Measurements from ENCODE around the gene CDR2L.
A peak's percentile ranks its signal among the peaks of the same experiment; 100 is the strongest.
"Not testable (repeated sequence)": the region's sequence is repeated elsewhere in the genome, so short reads cannot be mapped to it uniquely, and the experiment has no call there.

Gene CDR2L

GRCh38 chr17:74987909-74988711 lies 678 bp downstream of the CDR2L start:
- peak; percentile 24 to 62 for DNase-seq (ENCODE audit: low spot score in 2 of 2)
- Mint-ChIP-seq H3K27ac (no peak overlapping the region), H3K4me1 (peaks cover 5% of the 10 kb centered on the region), H3K4me3 (peak overlapping the region; percentile 77), H3K36me3 (peaks cover 5% of the 10 kb centered on the region), H3K9me3 (no peaks in the 10 kb centered on the region)
- peak; percentile 72 for ATAC-seq

- DNase-seq (ENCODE audit: low spot score in 2 of 2) (no peak), ATAC-seq (no peak)
- Mint-ChIP-seq H3K9me3 (no peaks in the 10 kb centered on the region), H3K27ac (no peak overlapping the region), H3K4me3 (no peak overlapping the region), H3K36me3 (peaks cover 5% of the 10 kb centered on the region), H3K4me1 (peaks cover 5% of the 10 kb centered on the region)
These were observed 3.2 kb downstream of the CDR2L start for GRCh38 chr17:74990581-74991105.

- no peak overlapping the region for H3K4me3 Mint-ChIP-seq
- H3K36me3 Mint-ChIP-seq: peaks cover 2% of the 10 kb centered on the region
- ATAC-seq: no peak
- no peak for DNase-seq (ENCODE audit: low spot score in 2 of 2)
- no peaks in the 10 kb centered on the region for H3K9me3 Mint-ChIP-seq
- peaks cover 5% of the 10 kb centered on the region for H3K4me1 Mint-ChIP-seq
- H3K27ac Mint-ChIP-seq: no peak overlapping the region
These were observed 4.8 kb downstream of the CDR2L start for GRCh38 chr17:74992223-74992622.

DNA sequence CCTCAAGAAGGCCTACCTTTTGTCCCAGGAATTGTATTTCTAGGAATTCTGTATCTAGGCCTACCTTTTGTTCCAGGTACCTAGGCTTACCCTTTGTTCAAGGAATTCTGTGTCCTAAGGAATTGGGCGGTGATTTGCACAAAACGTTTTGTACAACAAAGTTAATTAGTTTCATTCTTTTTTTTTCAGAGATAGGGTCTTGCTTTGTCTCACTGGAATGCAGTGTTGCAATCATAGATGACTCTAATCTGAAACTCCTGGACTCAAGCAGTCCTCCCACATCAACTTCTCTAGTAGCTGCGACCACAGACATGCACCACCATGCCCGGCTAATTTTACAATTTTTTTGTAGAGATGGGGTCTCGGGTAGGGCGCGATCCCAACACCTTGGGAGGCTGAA lies 7.0 kb downstream of the CDR2L start:
- Mint-ChIP-seq H3K9me3 (no peaks in the 10 kb centered on the region), H3K36me3 (no peaks in the 10 kb centered on the region), H3K4me3 (no peak overlapping the region), H3K27ac (no peak overlapping the region), H3K4me1 (peaks cover 5% of the 10 kb centered on the region)
- no peak for ATAC-seq
- no peak for DNase-seq (ENCODE audit: low spot score in 2 of 2)

DNA sequence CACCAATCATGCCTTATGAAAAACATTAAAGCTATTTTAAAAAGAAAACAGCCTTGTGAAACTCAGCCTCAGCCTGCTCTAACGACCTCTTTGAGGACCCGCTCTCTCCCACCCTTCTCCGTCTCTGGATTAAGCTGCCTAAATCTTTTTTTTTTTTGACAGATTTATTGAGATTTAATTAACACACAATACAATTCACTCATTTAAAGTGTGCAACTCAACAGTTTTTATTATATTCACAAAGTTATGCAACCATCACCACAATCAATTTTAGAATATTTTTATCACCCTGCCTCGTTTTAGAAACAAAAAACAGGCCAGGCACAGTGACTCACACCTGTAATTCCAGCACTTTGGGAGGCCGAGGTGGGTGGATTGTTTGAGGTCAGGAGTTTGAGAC lies 8.4 kb downstream of the CDR2L start:
- no peak overlapping the region for H3K4me3 Mint-ChIP-seq
- no peak for DNase-seq (ENCODE audit: low spot score in 2 of 2)
- no peaks in the 10 kb centered on the region for H3K9me3 Mint-ChIP-seq
- H3K36me3 Mint-ChIP-seq: no peaks in the 10 kb centered on the region
- no peak overlapping the region for H3K27ac Mint-ChIP-seq
- peaks cover 5% of the 10 kb centered on the region for H3K4me1 Mint-ChIP-seq
- ATAC-seq: no peak

- DNase-seq (ENCODE audit: low spot score in 2 of 2): no peak
- no peaks in the 10 kb centered on the region for H3K9me3 Mint-ChIP-seq
- ATAC-seq: peak; percentile 24
- no peak overlapping the region for H3K27ac Mint-ChIP-seq
- H3K4me1 Mint-ChIP-seq: no peaks in the 10 kb centered on the region
- no peaks in the 10 kb centered on the region for H3K36me3 Mint-ChIP-seq
- no peak overlapping the region for H3K4me3 Mint-ChIP-seq
These were observed 11.4 kb downstream of the CDR2L start for GRCh38 chr17:74998783-74999182.

DNA sequence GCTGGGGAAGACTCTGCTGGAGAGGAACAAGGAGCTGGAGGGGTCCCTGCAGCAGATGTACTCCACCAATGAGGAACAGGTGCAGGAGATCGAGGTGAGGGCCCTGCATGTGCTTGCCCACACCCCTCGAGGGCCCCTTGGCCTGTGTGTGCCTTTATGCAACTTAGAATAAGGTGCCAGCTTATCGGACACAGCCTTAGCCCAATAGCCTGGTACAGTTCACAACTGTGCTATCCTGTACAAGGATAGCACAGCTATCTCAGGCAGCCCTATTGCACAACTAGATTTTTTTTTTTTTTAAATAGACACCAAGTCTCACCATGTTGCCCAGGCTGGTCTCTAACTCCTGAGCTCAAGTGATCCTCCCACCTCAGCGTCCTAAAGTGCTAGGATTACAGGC lies 12.1 kb downstream of the CDR2L start:
- Mint-ChIP-seq H3K27ac (no peak overlapping the region), H3K4me3 (no peak overlapping the region), H3K4me1 (no peaks in the 10 kb centered on the region), H3K36me3 (no peaks in the 10 kb centered on the region), H3K9me3 (no peaks in the 10 kb centered on the region)
- ATAC-seq (no peak), DNase-seq (ENCODE audit: low spot score in 2 of 2) (no peak)

DNA sequence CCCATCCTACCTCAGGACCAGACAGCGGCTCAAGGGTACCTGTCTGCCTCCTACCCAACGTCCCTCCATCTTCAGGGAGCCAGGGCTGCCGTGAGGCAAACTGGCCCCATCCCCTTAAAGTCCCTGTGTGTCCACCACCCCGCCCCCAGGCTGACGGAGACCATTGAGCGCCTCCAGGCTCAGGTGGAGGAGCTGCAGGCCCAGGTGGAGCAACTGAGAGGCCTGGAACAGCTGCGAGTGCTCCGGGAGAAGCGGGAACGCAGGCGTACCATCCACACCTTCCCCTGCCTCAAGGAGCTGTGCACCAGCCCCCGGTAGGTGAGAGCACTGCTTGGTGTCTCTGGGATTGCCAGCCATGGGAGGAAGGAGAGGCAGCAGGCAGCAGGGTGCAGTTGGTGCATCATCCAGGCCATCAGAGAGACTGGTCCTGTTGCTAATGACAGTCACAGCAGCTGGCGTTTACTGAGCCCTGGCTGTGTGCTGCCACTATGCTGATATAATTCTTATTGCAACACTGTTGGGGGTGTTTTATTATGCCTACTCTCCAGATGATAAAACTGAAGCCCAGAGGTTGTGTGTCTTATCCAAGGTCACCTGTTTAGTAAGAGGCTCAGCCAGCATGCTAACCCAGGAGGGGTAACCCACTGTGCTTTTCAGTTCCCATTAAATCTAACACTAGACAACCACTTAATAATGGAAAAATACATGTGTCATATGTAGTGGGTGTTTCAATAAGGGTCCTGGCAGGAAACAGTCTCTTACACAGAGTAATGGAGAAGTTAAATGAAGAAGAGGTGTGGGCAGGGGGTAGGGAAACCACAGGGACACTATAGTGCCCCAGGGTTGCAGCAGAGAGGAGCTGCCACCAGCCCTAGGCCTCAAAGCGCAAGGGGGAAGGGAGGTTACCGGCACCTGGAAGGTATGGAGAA lies 14.7 kb downstream of the CDR2L start:
- no peaks in the 10 kb centered on the region for H3K9me3 Mint-ChIP-seq
- no peak overlapping the region for H3K4me3 Mint-ChIP-seq
- ATAC-seq: no peak
- no peaks in the 10 kb centered on the region for H3K36me3 Mint-ChIP-seq
- H3K27ac Mint-ChIP-seq: no peak overlapping the region
- DNase-seq (ENCODE audit: low spot score in 2 of 2): no peak
- H3K4me1 Mint-ChIP-seq: no peaks in the 10 kb centered on the region

GRCh38 chr17:75003070-75003956 lies 15.9 kb downstream of the CDR2L start:
- H3K36me3 Mint-ChIP-seq: no peaks in the 10 kb centered on the region
- DNase-seq (ENCODE audit: low spot score in 2 of 2): no peak
- no peak overlapping the region for H3K27ac Mint-ChIP-seq
- H3K9me3 Mint-ChIP-seq: no peaks in the 10 kb centered on the region
- no peak overlapping the region for H3K4me3 Mint-ChIP-seq
- no peaks in the 10 kb centered on the region for H3K4me1 Mint-ChIP-seq
- no peak for ATAC-seq

- H3K9me3 Mint-ChIP-seq: no peaks in the 10 kb centered on the region
- no peaks in the 10 kb centered on the region for H3K36me3 Mint-ChIP-seq
- no peaks in the 10 kb centered on the region for H3K4me1 Mint-ChIP-seq
- H3K4me3 Mint-ChIP-seq: no peak overlapping the region
- ATAC-seq (no peak), DNase-seq (ENCODE audit: low spot score in 2 of 2) (no peak)
- no peak overlapping the region for H3K27ac Mint-ChIP-seq
These were observed 16.5 kb downstream of the CDR2L start for GRCh38 chr17:75003957-75004355.

- no peaks in the 10 kb centered on the region for H3K4me1 Mint-ChIP-seq
- DNase-seq (ENCODE audit: low spot score in 2 of 2) (no peak), ATAC-seq (no peak)
- no peak overlapping the region for H3K27ac Mint-ChIP-seq
- no peak overlapping the region for H3K4me3 Mint-ChIP-seq
- no peaks in the 10 kb centered on the region for H3K36me3 Mint-ChIP-seq
- no peaks in the 10 kb centered on the region for H3K9me3 Mint-ChIP-seq
These were observed 16.9 kb downstream of the CDR2L start for GRCh38 chr17:75004371-75004770.

GRCh38 chr17:75005291-75005690 lies 17.9 kb downstream of the CDR2L start:
- H3K36me3 Mint-ChIP-seq: no peaks in the 10 kb centered on the region
- no peak overlapping the region for H3K27ac Mint-ChIP-seq
- no peak overlapping the region for H3K4me3 Mint-ChIP-seq
- no peak for ATAC-seq
- H3K4me1 Mint-ChIP-seq: no peaks in the 10 kb centered on the region
- no peak for DNase-seq (ENCODE audit: low spot score in 2 of 2)
- H3K9me3 Mint-ChIP-seq: no peaks in the 10 kb centered on the region

DNA sequence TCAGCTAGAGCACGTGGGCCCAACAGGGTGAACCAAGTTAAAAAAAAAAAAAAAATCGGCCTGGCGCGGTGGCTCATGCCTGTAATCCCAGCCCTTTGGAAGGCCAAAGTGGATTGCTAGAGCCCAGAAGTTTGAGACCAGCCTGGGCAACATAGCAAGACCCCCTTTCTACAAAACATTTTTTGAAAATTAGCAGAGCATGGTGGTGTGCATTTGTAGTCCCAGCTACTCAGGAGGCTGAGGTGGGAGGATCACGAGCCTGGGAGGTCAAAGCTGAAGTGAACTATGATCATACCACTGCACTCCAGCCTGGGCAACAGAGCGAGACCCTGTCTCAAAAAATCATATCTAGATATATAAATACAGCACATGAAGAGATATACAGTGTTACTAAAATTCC lies 18.7 kb downstream of the CDR2L start:
- not testable (repeated sequence) for DNase-seq (ENCODE audit: low spot score in 2 of 2); H3K9me3 Mint-ChIP-seq; ATAC-seq; H3K4me3 Mint-ChIP-seq; H3K27ac Mint-ChIP-seq; H3K4me1 Mint-ChIP-seq; H3K36me3 Mint-ChIP-seq

DNA sequence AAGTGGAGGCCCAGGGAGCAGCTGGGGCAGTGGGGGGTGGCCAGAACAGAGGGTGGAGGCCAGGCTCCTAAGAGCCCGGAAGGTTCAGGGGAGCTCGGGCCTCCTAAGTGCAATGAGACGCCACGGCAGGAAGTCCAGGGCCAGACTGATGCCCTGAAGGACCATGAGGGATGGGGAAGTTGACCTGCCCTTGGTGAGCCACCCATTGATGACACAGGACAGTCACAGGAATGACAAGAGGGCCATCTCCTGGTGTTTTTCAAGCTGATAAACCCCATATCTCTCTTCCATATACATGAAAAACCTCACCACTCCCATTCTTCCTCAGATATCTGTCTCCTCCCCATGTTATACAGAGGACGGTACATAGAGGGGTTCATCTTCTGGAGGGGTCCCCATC lies 19.2 kb downstream of the CDR2L start:
- ATAC-seq: no peak
- H3K27ac Mint-ChIP-seq: no peak overlapping the region
- H3K4me1 Mint-ChIP-seq: peaks cover under 1% of the 10 kb centered on the region
- H3K4me3 Mint-ChIP-seq: no peak overlapping the region
- no peaks in the 10 kb centered on the region for H3K9me3 Mint-ChIP-seq
- H3K36me3 Mint-ChIP-seq: no peaks in the 10 kb centered on the region
- DNase-seq (ENCODE audit: low spot score in 2 of 2): no peak

DNA sequence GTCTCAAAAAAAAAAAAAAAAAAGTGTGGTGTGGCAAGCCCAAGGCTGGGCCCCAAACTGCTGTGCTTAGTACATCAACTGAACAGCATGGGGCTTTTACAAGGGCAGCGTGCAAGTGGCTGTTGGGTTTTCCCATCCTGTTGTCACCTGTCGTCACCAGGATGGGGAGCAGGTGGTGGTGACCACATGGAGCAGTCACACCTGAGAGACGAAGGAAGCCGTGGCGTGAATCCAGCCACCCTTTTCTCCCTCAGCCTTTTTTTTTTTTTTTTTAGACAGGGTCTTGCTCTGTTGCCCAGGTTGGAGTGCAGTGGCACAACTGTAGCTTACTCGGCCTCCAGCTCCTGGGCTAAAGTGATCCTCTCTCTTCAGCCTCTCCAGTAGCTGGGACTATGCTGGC lies 20.9 kb downstream of the CDR2L start:
- Mint-ChIP-seq H3K36me3 (peaks cover 6% of the 10 kb centered on the region), H3K9me3 (no peaks in the 10 kb centered on the region), H3K27ac (no peak overlapping the region), H3K4me3 (no peak overlapping the region), H3K4me1 (peaks cover 11% of the 10 kb centered on the region)
- no peak for DNase-seq (ENCODE audit: low spot score in 2 of 2)
- ATAC-seq: no peak

Data from stimulated activated effector memory CD8-positive, alpha-beta T cell treated with anti-CD3 and anti-CD28 coated beads, Interleukin-12 subunit alpha, Interleukin-12 subunit beta, amount 100 ng/mL, for 72 hours (primary cell).